Measurements from ENCODE around the gene TNRC6B.
"Not testable (repeated sequence)": the region's sequence is repeated elsewhere in the genome, so short reads cannot be mapped to it uniquely, and the experiment has no call there.

TNRC6B gene

DNA sequence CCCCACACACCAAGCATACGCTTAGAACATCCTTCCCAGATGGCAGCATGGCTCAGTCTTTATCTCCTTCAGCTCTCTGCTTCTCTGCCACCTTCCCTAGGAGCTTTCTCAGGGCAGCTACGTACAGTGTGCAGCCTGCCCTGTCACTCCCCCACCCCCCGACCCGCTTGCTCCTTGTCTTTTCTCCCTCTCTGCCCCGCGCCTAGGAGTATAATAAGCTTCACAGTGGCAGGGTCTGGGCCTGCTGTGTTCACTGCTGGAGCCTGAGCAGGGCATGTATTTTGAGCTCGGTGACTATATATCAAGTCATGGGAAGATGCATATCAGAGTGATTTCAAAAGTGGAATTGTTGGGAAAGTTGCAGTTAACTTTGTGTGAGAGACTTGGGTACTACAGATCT, 112.8 kb downstream of the TNRC6B start:
- no peak for DNase-seq (ENCODE audit: low spot score)

DNA sequence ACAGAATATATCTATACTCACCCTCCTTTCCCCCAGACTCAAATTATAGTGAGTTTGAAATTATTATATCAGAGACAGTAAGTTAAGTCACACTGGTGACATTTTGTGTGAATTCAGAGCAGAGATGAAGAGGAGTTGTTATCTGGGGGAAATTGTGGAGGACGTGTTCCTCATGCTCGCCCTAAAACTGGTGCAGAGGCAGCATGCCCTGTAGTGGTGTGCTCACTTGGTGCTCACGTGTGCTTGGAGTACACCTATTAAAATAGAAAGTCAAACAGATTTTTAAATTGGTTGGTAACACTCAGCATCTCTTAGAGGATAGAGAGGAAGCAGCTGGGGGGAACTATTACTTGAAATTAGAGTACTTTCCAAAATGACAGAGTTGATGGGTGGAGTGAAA, 117.0 kb downstream of the TNRC6B start:
- no peak for DNase-seq (ENCODE audit: low spot score)

DNA sequence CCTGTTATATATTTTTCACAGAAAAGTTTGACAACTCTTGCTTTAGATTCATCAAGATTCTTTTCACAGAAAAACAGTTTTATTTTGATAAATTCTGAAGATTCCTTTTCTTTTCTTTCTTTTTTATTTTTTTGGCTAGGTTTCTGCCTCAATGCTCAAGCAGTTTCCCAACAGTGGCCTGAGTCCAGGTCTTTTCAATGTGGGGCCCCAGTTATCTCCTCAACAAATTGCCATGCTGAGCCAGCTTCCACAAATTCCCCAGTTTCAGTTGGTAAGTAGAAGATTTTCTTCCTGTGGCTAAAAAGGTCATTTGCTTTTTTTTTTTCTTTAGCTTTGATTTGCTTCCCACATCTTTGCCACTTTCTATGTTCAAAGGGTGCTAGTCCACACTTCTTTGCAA, 122.6 kb downstream of the TNRC6B start:
- no peak for DNase-seq (ENCODE audit: low spot score)

DNA sequence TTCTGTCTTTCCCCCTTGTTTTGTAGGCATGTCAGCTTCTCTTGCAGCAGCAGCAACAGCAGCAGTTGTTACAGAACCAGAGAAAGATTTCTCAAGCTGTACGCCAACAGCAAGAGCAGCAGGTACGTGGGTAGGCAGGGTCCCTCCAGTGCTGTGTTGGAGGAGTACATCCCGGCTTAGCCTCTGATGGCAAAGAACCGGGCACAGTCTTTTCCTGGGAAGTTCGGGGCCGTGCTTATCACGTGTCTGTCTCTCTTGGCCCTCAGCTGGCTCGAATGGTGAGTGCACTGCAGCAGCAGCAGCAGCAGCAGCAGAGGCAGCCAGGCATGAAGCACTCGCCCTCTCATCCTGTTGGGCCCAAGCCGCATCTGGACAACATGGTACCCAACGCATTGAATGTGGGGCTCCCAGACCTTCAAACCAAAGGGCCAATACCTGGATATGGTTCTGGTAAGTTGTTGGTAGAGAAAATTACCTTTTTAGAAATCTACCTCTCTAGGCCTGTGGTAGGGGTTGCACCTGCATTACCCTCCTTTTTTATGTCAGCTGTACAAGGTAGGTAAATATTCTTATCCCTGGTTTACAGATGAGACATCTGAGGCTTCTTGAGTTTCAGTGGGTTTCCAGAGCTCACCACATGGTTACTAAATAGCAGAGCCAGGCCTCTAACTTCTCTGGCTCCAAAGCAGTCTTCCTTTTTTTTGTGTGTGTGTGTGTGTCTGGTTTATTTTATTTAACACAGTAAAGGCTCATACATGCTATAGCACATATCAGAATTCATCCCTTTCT, 123.4 kb downstream of the TNRC6B start:
- no peak for DNase-seq (ENCODE audit: low spot score)

- no peak for DNase-seq (ENCODE audit: low spot score)
Observed at GRCh38 chr22:40302149-40302548, 124.4 kb downstream of the TNRC6B start.

DNA sequence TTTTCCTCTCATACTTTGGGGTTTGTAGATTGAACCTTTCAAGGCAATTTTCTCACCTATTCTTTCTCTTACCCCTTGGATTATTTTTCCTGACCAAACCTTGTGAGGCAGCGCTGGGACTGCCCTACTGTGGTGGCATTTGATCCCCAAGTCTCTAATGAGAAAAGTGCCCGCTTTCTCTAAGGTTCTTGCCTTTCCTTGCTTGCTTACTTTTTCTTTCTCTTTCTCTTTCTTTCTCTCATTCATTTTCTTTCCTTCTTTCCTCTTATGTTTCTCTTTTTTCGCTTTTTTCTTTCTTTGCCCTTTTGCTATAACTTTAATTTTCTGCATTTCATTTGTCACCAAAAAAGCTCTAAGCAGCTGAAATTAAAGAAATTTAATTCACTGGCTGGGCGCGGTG, 127.9 kb downstream of the TNRC6B start:
- DNase-seq (ENCODE audit: low spot score): no peak

DNA sequence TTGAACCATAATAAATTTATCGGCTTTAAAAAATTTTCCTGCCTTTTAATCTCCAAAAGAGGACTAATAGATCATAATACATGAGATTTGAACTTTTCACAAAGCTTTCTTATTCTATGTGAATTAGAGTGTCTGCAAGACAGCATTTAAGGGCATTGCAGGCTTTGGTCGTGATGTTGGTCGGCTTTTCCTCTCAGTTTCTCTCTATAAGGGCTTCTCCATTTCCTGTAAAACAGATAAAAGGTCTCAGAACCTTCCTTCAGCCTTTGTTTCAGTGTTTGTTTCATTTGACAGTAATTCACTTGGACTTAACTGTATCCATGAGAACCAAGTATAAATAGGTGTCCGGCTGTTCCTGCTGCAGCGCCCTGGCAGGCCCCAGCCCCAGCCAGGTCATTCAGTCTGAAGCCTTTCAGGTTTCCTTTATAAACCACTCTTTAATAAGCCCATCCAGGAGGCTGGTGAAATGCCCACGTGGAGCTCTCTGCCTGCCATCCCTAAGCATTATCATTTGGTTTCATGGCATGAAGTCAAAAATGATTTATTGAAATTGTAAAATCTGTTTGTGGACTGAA, 131.4 kb downstream of the TNRC6B start:
- no peak for DNase-seq (ENCODE audit: low spot score)

DNA sequence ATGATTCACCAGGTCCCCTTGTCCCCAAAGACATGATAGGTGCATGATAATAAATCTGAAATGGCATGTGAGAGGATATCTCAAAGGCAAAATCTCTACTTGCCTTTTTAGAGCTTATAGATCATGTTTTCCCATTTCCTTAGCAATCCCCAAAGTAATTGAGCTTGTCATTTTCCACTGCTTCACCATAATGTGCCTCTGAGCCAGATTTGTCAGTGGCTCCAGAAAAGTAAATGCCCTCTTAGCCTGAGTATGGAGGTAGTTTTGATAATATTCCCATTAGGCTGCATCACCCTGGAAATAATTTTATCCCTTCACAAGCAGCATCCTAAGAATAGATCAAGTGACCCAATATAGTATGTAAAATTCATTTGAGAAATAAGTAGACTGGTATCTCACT, 131.9 kb downstream of the TNRC6B start:
- no peak for DNase-seq (ENCODE audit: low spot score)

GRCh38 chr22:40310081-40310767, 132.5 kb downstream of the TNRC6B start:
- DNase-seq (ENCODE audit: low spot score): no peak

DNA sequence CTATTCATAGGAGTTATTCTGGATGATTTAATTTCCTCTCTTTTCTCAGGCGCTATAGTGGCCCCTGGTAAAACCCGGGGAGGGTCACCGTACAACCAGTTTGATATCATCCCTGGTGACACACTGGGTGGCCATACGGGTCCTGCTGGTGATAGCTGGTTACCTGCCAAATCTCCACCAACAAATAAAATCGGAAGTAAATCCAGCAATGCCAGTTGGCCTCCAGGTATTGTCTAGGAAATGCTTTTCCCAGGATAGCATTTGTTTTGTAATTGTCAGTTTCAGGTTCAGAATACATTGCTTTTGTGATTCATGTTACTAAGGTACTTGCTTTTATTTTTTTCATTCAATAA, 133.0 kb downstream of the TNRC6B start:
- DNase-seq (ENCODE audit: low spot score): no peak

DNA sequence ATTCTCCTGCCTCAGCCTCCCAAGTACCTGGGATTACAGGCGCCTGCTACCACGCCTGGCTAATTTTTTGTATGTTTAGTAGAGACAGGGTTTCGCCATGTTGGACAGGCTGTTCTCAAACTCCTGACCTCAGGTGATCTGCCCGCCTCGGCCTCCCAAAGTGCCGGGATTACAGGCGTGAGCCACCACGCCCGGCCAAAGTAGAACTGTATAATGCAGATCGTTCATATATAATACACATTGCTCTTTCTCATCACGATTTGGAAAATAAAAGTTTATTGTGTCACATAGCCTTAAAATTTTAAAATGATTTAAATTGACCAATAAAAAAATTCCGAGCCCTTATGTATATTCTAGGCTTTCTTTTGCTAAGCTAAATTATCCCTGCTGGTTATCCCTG, 133.9 kb downstream of the TNRC6B start:
- DNase-seq (ENCODE audit: low spot score): not testable (repeated sequence)

- no peak for DNase-seq (ENCODE audit: low spot score)
Observed at GRCh38 chr22:40312050-40312449, 134.3 kb downstream of the TNRC6B start.

DNA sequence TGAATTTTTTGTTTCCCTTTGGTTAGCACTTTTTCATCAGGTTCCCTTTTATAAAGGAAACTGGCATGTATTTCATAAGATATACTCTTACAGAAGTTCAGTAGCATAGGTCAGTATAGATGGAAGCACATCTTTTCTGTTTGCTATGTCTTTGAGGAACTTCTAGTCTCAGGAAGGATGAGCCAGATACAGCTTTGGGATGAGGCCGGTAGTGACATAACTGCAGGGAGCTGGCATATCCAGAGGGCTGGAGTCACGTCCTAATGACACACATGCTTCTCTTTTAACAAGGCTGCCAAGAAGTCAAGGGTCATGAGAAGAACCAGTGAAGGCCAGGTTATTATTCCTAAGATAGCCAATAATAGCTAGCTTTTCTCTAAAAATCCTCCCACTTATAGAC, 135.3 kb downstream of the TNRC6B start:
- DNase-seq (ENCODE audit: low spot score): no peak

GRCh38 chr22:40314041-40314440, 136.3 kb downstream of the TNRC6B start:
- no peak for DNase-seq (ENCODE audit: low spot score)

GRCh38 chr22:40320687-40321086, 143.0 kb downstream of the TNRC6B start:
- DNase-seq (ENCODE audit: low spot score): no peak

- DNase-seq (ENCODE audit: low spot score): no peak
Observed at GRCh38 chr22:40322021-40322420, 144.3 kb downstream of the TNRC6B start.

- no peak for DNase-seq (ENCODE audit: low spot score)
Observed at GRCh38 chr22:40322818-40323447, 145.2 kb downstream of the TNRC6B start.

DNA sequence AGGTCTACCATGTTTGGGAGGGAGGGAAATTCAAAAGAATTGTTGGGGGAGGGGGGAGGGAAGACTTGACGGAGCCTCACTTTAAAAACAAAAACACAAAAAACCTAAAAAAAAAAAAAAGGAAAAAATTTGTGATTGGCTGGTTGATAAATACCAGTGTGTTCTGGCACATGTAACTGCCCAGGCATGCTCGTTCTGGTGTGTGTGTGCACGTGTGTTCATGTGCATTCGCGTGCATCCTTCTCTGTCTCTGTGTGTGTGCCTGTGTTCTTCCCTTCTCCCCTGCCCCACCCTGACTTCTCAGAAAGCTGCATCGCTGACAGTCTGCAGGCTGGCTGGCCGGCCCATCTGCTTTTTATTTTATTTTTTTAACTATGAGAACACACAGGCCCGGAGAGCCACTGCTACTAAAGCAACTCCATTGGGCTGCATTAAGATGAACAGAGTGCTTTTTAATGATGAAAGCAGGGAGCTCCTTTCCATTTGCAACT, 146.0 kb downstream of the TNRC6B start:
- no peak for DNase-seq (ENCODE audit: low spot score)

DNA sequence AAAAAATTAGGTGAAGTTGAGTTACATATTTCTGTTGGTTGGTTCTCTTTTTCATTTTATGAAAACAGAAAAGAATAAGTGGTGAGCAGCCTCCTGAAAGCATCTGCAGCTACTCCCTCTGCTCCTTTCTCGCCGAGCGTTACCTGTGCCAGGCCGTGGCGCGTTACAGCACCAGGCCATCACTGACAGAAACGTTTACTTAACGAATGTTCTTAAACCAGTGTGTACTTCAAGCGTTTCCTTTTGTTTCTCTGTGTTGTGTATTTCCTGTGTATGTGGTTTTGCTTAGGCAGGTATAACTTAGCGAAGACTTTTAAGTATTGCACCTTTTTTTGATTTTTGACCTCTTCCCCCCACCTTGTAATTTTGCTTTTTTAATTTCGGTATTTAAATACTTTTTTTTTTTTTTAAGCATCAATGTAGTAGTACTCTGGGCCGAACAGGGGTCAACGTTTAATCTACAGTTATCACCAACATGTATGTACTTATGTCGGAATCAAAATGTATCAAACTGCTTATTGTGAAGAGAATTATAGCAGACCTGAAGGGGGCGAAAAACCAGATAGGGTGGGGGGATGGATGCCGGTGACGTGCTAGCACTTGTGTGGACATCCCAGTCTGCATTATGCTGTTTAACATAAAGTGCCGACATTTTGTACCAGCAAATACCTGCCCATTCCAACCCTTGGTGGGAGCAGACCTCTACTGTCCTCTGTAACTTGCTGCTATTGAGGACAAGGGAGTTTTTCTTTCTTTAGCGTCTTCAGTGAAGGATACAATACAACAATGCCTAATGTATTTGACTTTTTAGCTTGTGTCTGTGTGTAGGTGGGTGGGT, 147.0 kb downstream of the TNRC6B start:
- no peak for DNase-seq (ENCODE audit: low spot score)

- DNase-seq (ENCODE audit: low spot score): no peak
Observed at GRCh38 chr22:40325315-40325714, 147.6 kb downstream of the TNRC6B start.

DNA sequence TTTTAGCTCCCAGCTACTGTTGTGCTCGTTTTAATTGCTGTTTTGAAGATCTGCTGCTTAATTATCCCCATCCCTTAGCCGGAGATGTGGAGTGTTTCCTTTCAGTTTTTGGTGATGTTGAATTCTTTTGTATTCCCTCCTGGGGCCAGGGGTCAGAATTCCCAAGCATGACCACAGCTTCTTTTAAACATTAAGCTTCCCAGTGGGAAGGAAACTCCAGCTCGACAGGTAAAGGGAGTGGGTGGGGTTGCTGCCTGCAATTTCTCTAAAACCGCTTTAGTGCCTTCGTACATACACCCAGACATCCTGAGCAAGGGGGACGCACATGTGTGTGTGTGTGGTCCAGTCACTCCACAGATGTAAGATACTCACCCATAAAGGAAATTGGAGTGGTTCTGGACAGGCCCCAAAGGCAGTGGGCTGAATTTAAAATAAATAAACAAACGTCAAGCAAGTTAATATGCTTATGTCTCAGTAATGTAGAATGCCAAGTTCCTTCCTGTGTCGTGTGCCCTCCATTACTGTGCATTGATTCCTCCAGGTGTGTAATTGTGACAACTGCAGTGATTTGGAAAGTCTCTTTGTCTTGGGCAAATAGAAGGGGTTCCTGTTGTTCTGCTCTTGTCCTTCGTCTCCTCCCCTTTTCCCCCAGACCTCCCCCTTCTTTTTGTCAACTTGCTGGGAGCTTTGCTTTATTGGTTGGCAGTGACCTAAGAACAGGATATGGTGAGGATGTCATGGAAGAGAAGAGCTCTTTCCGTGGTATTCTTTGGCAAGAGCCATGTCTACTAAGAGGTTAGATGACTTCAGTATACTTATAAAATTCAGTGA, 149.4 kb downstream of the TNRC6B start:
- no peak for DNase-seq (ENCODE audit: low spot score)

Measured in left forelimb (tissue), 1 donor.